BJ (cell line): ENCODE results near the gene ADAMTS17. TPM values are rescaled to one million over a fixed set of nuclear protein-coding genes. Genes with fewer than 3 reads are reported as not detected.

ENCODE experiments used
- CTCF ChIA-PET: fragments of 350-600 bp; formaldehyde crosslinking; extraction: SDS; loops from one replicate; lab custom pipeline; 2021; ENCODE audit warnings: antibody characterized with exemption, inconsistent platforms; lab: Yijun Ruan, JAX
- POLR2A ChIA-PET: fragments of 300-600 bp; sonication (Branson Sonifier 250); formaldehyde crosslinking; extraction: SDS; loops from one replicate; lab custom pipeline; 2021; ENCODE audit warnings: antibody characterized with exemption; lab: Charles Lee
- DNase-seq: peaks from one replicate; pipeline ENCODE4 v3.0.0-alpha.2; 2011; ENCODE audit warnings: low read depth
- H3K27me3 ChIP-seq: 2 replicates; pipeline ENCODE4 v1.6.0; 2011; ENCODE audit warnings: low read length; ENCODE audit not compliant: control insufficient read depth, insufficient read depth
- H3K36me3 ChIP-seq: 2 replicates; pipeline ENCODE4 v1.5.1; 2011; ENCODE audit warnings: low read length; ENCODE audit not compliant: control insufficient read depth, insufficient read depth
- H3K4me3 ChIP-seq: 2 replicates; pipeline ENCODE4 v1.5.1; 2011; ENCODE audit warnings: low read depth, mild to moderate bottlenecking, control low read depth, low read length
- CTCF ChIP-seq: IDR thresholded peaks from 2 replicates; pipeline ENCODE4 v1.5.1; 2011; ENCODE audit warnings: low read depth, mild to moderate bottlenecking, control low read depth, inconsistent platforms, low read length, moderate library complexity; ENCODE audit not compliant: insufficient read depth
- polyA plus RNA-seq: library from polyadenylated mRNA; depleted of rRNA; stranded (reverse); fragments of >200 nt; gene quantifications from 2 replicates; pipeline ENCODE4 v1.2.3, GENCODE V29; 2011

The ADAMTS17 gene
- polyA plus RNA-seq, 1 experiment = not detected

- CTCF ChIA-PET = no interaction called here
- no peak for TF ChIP-seq CTCF
- Histone ChIP-seq H3K4me3 (no peak overlapping the region), H3K36me3 (no peaks in the 10 kb centered on the region), H3K27me3 (no peaks in the 10 kb centered on the region)
- POLR2A ChIA-PET = no interaction called here
- no peak for DNase-seq
Measured at GRCh38 chr15:100310513-100311153, 31.1 kb downstream of the ADAMTS17 start.

- ChIA-PET CTCF (no interaction called here), POLR2A (no interaction called here)
- Histone ChIP-seq H3K36me3 (no peaks in the 10 kb centered on the region), H3K4me3 (no peak overlapping the region), H3K27me3 (no peaks in the 10 kb centered on the region)
- TF ChIP-seq CTCF = no peak
- no peak for DNase-seq
Measured at GRCh38 chr15:100310041-100310405, 31.8 kb downstream of the ADAMTS17 start.

GRCh38 chr15:100309109-100310040 lies 32.4 kb downstream of the ADAMTS17 start:
- Histone ChIP-seq H3K27me3 (no peaks in the 10 kb centered on the region), H3K4me3 (no peak overlapping the region), H3K36me3 (no peaks in the 10 kb centered on the region)
- CTCF ChIA-PET = no interaction called here
- POLR2A ChIA-PET = no interaction called here
- DNase-seq = no peak
- no peak for TF ChIP-seq CTCF

- ChIA-PET POLR2A (no interaction called here), CTCF (no interaction called here)
- Histone ChIP-seq H3K27me3 (no peaks in the 10 kb centered on the region), H3K4me3 (no peak overlapping the region), H3K36me3 (no peaks in the 10 kb centered on the region)
- no peak for TF ChIP-seq CTCF
- DNase-seq = no peak
Measured at GRCh38 chr15:100308608-100309007, 33.2 kb downstream of the ADAMTS17 start.

- CTCF ChIA-PET = interaction anchor here (1.5 kb wide), 1 partner anchor 42 kb away, joined by 6 read pairs; no protein-coding TSS in a partner anchor
- no peak for DNase-seq
- no peak for TF ChIP-seq CTCF
- no peak overlapping the region for H3K4me3 ChIP-seq
- POLR2A ChIA-PET = no interaction called here
- H3K36me3 ChIP-seq = no peaks in the 10 kb centered on the region
- no peaks in the 10 kb centered on the region for H3K27me3 ChIP-seq
Measured at GRCh38 chr15:100308213-100308600, 33.6 kb downstream of the ADAMTS17 start.
